GM12878 (cell line): ENCODE measurements around the gene GRB10. TPM values are rescaled to one million over a fixed set of nuclear protein-coding genes. Genes with fewer than 3 reads are reported as not detected.

Experiments
- ATAC-seq: fragments of 200-7000 bp; cut with Tn5 transposase; 3 replicates; pipeline ENCODE4 v1.9.1; 2020; ENCODE audit warnings: mild to moderate bottlenecking, moderate library complexity
- BruUV-seq: library from RNA; stranded (reverse); fragments of 400-500 nt; replicated peaks from 2 replicates; lab custom pipeline; 2021; lab: Mats Ljungman, UMichigan
- CTCF ChIA-PET: fragments of 300-600 bp; sonication (Branson Sonifier 250); formaldehyde crosslinking; extraction: SDS; loops from one replicate; lab custom pipeline; 2021; ENCODE audit warnings: inconsistent platforms; lab: Yijun Ruan, JAX
- POLR2A ChIA-PET: fragments of 350-600 bp; formaldehyde crosslinking; extraction: SDS; loops from one replicate; lab custom pipeline; 2021; ENCODE audit warnings: inconsistent platforms; lab: Charles Lee
- RAD21 ChIA-PET: fragments of 300-600 bp; sonication (Branson Sonifier 250); formaldehyde crosslinking; loops from one replicate; lab custom pipeline; 2023; ENCODE audit warnings: antibody characterized with exemption; ENCODE audit not compliant: unreplicated experiment; lab: Charles Lee
- SMC1A ChIA-PET: fragments of 300-600 bp; sonication (Branson Sonifier 250); formaldehyde crosslinking; loops from one replicate; lab custom pipeline; 2023; ENCODE audit not compliant: unreplicated experiment, uncharacterized antibody; lab: Charles Lee
- DNase-seq: peaks from one replicate; pipeline ENCODE4 v3.0.0-alpha.2; 2011; ENCODE audit warnings: low read depth, low spot score
- FAIRE-seq: peaks from 3 replicates; lab custom pipeline; 2011; peaks lifted over from hg19 to GRCh38; lab: Jason Lieb, UNC
- H2AFZ ChIP-seq: 2 replicates; pipeline ENCODE4 v1.6.0; 2011; ENCODE audit warnings: low read depth, low read length, control low read depth; ENCODE audit not compliant: control insufficient read depth
- H3K27ac ChIP-seq: 2 replicates; pipeline ENCODE4 v1.5.1; 2011; ENCODE audit warnings: control low read depth; ENCODE audit not compliant: control insufficient read depth, insufficient read depth
- H3K27me3 ChIP-seq, 2 experiments: replicated peaks in 1 of 2; 2 replicates each; pipeline versions ENCODE4 v1.6.0 to v1.6.1; 2011; ENCODE audit warnings: low read length in 1 of 2; ENCODE audit not compliant: control insufficient read depth in 2 of 2, insufficient read depth in 2 of 2
- H3K36me3 ChIP-seq, 2 experiments: 2 replicates each; pipeline ENCODE4 v1.5.1; 2011; ENCODE audit warnings: low read length in 1 of 2; ENCODE audit not compliant: control insufficient read depth in 2 of 2, insufficient read depth in 2 of 2
- H3K4me1 ChIP-seq: 2 replicates; pipeline ENCODE4 v1.6.1; 2011; ENCODE audit warnings: mild to moderate bottlenecking, low read length, moderate library complexity, mixed read lengths; ENCODE audit not compliant: control insufficient read depth, insufficient read depth
- H3K4me2 ChIP-seq: 2 replicates; pipeline ENCODE4 v1.6.0; 2011; ENCODE audit warnings: control low read depth; ENCODE audit not compliant: control insufficient read depth, insufficient read depth
- H3K4me3 ChIP-seq: fragments of 200-600 bp; sonication (generic); 2 replicates; pipeline ENCODE4 v1.5.1; 2016
- H3K79me2 ChIP-seq: 2 replicates; pipeline ENCODE4 v1.6.0; 2011; ENCODE audit warnings: low read length; ENCODE audit not compliant: control insufficient read depth, insufficient read depth
- H3K9ac ChIP-seq: 2 replicates; pipeline ENCODE4 v1.8.0; 2011; ENCODE audit warnings: low read length, control low read depth, mixed read lengths; ENCODE audit not compliant: control insufficient read depth, insufficient read depth
- H3K9me3 ChIP-seq: replicated peaks from 3 replicates; pipeline ENCODE4 v1.5.1; 2011; ENCODE audit warnings: mild to moderate bottlenecking, low read length; ENCODE audit not compliant: control insufficient read depth, insufficient read depth
- H4K20me1 ChIP-seq: 2 replicates; pipeline ENCODE4 v1.6.0; 2011; ENCODE audit not compliant: control insufficient read depth, insufficient read depth
- BCL3 ChIP-seq: IDR thresholded peaks from 2 replicates; pipeline ENCODE4 v1.6.1; 2011; ENCODE audit warnings: borderline replicate concordance, low read depth, mild to moderate bottlenecking, moderate library complexity, low read length; ENCODE audit not compliant: insufficient read depth, poor library complexity, severe bottlenecking
- FOXM1 ChIP-seq: IDR thresholded peaks from 2 replicates; pipeline ENCODE4 v1.6.1; 2012; ENCODE audit warnings: low read depth, mild to moderate bottlenecking, inconsistent platforms, low read length, moderate library complexity
- HDAC2 ChIP-seq: fragments of 200-600 bp; sonication (generic); IDR thresholded peaks from 2 replicates; pipeline ENCODE4 v1.6.1; 2017
- POLR2A ChIP-seq: IDR thresholded peaks from 2 replicates; pipeline ENCODE4 v1.6.1; 2011; ENCODE audit warnings: low read depth, mild to moderate bottlenecking, low read length
- POLR2AphosphoS2 ChIP-seq: IDR thresholded peaks from 2 replicates; pipeline ENCODE4 v1.6.1; 2011; ENCODE audit warnings: low read depth, mild to moderate bottlenecking, low read length, improper control_type of control experiment, moderate library complexity
- RB1 ChIP-seq: fragments of 450-650 bp; formaldehyde crosslinking; IDR thresholded peaks from 2 replicates; pipeline ENCODE4 v1.6.1; 2017; ENCODE audit warnings: mild to moderate bottlenecking, borderline replicate concordance
- TARDBP ChIP-seq: IDR thresholded peaks from 2 replicates; pipeline ENCODE4 v1.6.1; 2016; ENCODE audit warnings: borderline replicate concordance
- TCF12 ChIP-seq: IDR thresholded peaks from 2 replicates; pipeline ENCODE4 v1.6.1; 2011; ENCODE audit warnings: low read depth, mild to moderate bottlenecking, low read length
- ZNF217 ChIP-seq: fragments of 450-650 bp; IDR thresholded peaks from 2 replicates; pipeline ENCODE4 v1.6.1; 2017; ENCODE audit warnings: antibody characterized with exemption, mild to moderate bottlenecking
- WGBS: methylation state at CpG from one replicate; pipeline ENCODE4 v1.1.6; 2016; ENCODE audit warnings: low lambda C conversion rate; ENCODE audit not compliant: insufficient replicate concordance, insufficient coverage; ENCODE audit errors: missing lambda C conversion rate; 5-methylcytosine and 5-hydroxymethylcytosine counted together
- in situ Hi-C: fragments of 300-500 bp; cut with MboI; formaldehyde crosslinking; loops from 9 replicates; pipeline ENCODE4 v1.14.3; 2018; ENCODE audit warnings: mixed read lengths
- intact Hi-C: fragments of 100-400 bp; cut with micrococcal nuclease; formaldehyde crosslinking; loops from one replicate; pipeline ENCODE4 v1.14.2; 2022; ENCODE audit not compliant: unreplicated experiment
- polyA plus RNA-seq, 11 experiments: library from polyadenylated mRNA; depleted of rRNA in 4 of 11; unstranded in 6 of 11; stranded (reverse) in 5 of 11; fragments of >200 nt; fragmentation: Nextera tagmentation in 4 of 11; fragmentation: Illumina TruSeq in 1 of 11; extraction: Ambion mirVana in 4 of 11; extraction: Trizol in 1 of 11; gene quantifications; 1 replicate in 1 of 11; 2 replicates in 10 of 11; pipeline versions ENCODE4 v1.2.1 to v1.2.3, GENCODE V29; 2011 to 2016; ENCODE audit warnings: inconsistent platforms in 2 of 11, missing spikeins in 2 of 11, low read depth in 1 of 11
- total RNA-seq, 4 experiments: library from RNA; depleted of rRNA in 3 of 4; stranded (reverse); fragments of >200 nt in 3 of 4; fragmentation: Illumina TruSeq in 1 of 4; extraction: Trizol in 1 of 4; gene quantifications; 2 replicates each; pipeline versions ENCODE4 v1.2.1 to v1.2.3, GENCODE V29; 2013 to 2021
- TF ChIP-seq, protein P1 (sequence below): fragments of 450-650 bp; conservative IDR thresholded peaks from 2 replicates; pipeline ENCODE4 v1.6.1; 2017; ENCODE audit warnings: mild to moderate bottlenecking, moderate library complexity
- TF ChIP-seq, protein P2 (sequence below): fragments of 450-650 bp; IDR thresholded peaks from 2 replicates; pipeline ENCODE4 v1.6.1; 2016; ENCODE audit warnings: mild to moderate bottlenecking

The GRB10 gene
- total and polyA plus RNA-seq, 10 of the 15 experiments (the other 5 are each of a cell fraction or from before 2014, with no cell fraction given), result 0.04 to 0.33 TPM; not detected in 8

GRCh38 chr7:50752422-50752821 lies 30.3 kb downstream of the GRB10 start (continued):
- TF ChIP-seq ZNF217, result no peak

DNA sequence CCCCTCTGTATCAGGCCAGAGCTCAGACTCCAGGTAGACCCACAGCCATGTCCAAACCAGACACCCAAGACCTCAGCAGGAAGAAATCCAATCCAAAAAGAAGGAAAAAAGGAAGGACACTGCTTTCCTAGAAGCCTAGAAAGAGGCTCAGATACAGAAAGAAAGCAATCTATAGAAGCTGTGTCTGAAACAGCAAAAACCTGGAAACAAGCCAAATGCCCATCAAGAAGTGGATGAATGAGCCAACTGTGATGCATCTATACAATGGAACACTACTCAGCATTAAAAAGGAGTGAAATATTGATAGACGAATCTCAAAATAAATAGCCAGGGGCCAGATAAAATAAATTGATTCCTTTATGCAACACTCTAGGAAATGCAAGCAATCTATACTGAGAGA lies 31.6 kb downstream of the GRB10 start:
- Histone ChIP-seq H3K79me2 (no peaks in the 10 kb centered on the region), H3K4me3 (no peak overlapping the region), H2AFZ (no peak overlapping the region), H3K27me3 (no peaks in the 10 kb centered on the region; a peak in 2 of 4 replicates), H3K27ac (no peak overlapping the region), H3K36me3 (no peaks in the 10 kb centered on the region), H4K20me1 (no peaks in the 10 kb centered on the region), H3K9me3 (no peaks in the 10 kb centered on the region), H3K4me1 (no peaks in the 10 kb centered on the region), H3K9ac (no peak overlapping the region), H3K4me2 (no peak overlapping the region)
- no peak for DNase-seq
- RAD21 ChIA-PET, result no interaction called here
- SMC1A ChIA-PET, result interaction anchor here (1.3 kb wide), 1 partner anchor 10 kb away, joined by 4 read pairs; no protein-coding TSS in a partner anchor
- intact Hi-C loops, result no loop called here
- no TSS peak for BruUV-seq
- TF ChIP-seq TARDBP (no peak), POLR2A (no peak), HDAC2 (no peak), POLR2AphosphoS2 (no peak), FOXM1 (no peak), TCF12 (no peak), RB1 (no peak), BCL3 (no peak)
- TF ChIP-seq, protein P1, sequence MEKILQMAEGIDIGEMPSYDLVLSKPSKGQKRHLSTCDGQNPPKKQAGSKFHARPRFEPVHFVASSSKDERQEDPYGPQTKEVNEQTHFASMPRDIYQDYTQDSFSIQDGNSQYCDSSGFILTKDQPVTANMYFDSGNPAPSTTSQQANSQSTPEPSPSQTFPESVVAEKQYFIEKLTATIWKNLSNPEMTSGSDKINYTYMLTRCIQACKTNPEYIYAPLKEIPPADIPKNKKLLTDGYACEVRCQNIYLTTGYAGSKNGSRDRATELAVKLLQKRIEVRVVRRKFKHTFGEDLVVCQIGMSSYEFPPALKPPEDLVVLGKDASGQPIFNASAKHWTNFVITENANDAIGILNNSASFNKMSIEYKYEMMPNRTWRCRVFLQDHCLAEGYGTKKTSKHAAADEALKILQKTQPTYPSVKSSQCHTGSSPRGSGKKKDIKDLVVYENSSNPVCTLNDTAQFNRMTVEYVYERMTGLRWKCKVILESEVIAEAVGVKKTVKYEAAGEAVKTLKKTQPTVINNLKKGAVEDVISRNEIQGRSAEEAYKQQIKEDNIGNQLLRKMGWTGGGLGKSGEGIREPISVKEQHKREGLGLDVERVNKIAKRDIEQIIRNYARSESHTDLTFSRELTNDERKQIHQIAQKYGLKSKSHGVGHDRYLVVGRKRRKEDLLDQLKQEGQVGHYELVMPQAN, result no peak
- TF ChIP-seq, protein P2, sequence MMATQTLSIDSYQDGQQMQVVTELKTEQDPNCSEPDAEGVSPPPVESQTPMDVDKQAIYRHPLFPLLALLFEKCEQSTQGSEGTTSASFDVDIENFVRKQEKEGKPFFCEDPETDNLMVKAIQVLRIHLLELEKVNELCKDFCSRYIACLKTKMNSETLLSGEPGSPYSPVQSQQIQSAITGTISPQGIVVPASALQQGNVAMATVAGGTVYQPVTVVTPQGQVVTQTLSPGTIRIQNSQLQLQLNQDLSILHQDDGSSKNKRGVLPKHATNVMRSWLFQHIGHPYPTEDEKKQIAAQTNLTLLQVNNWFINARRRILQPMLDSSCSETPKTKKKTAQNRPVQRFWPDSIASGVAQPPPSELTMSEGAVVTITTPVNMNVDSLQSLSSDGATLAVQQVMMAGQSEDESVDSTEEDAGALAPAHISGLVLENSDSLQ, result no peak
- POLR2A ChIA-PET, result no interaction called here
- ATAC-seq, result no peak
- CTCF ChIA-PET, result no interaction called here
- FAIRE-seq, result no peak
- in situ Hi-C loops, result no loop called here
- 4% methylated on average over 1 of the region's 1 CpG for WGBS
